Upper lobe of left lung (tissue), 4 donors: Measurements from ENCODE around the gene AEBP1.

ENCODE experiments used
- CTCF ChIP-seq, 6 experiments: fragments of 450-650 bp in 4 of 6; fragments of 200-600 bp in 2 of 6; sonication (generic) in 2 of 6; IDR thresholded peaks; one replicate each; pipeline ENCODE4 v1.5.1; 2016 to 2019; ENCODE audit warnings: antibody characterized with exemption in 6 of 6
- EP300 ChIP-seq, 4 donors: sonication (generic); formaldehyde crosslinking; IDR thresholded peaks; one replicate each; pipeline ENCODE4 v1.5.1; 2017; ENCODE audit warnings: antibody characterized with exemption in 4 of 4, control low read depth in 2 of 4
- POLR2A ChIP-seq, 4 donors: fragments of 450-650 bp; IDR thresholded peaks; one replicate each; pipeline ENCODE4 v1.5.1; 2016 to 2017; ENCODE audit warnings: antibody characterized with exemption in 4 of 4, mild to moderate bottlenecking in 2 of 4

DNA sequence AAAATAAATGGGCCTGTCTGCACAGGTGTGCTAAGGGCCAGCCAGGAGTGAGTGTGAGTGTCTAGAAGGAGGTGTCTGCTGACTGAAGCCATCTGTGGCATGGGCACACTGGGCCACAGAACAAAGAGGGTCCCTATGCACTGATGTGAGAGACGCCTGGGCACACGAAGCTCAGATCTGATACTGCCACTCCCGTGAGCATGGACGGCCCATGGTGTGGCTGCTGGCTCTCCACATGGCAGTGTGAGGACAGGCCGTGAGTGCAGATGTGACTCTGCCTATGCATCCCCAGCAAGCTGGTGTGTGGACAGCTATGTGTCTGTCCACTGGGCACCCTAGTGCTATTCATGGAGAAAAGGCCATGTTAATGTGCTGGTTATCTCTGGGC lies 49.8 kb downstream of the AEBP1 start:
- TF ChIP-seq CTCF (IDR thresholded peaks at IDR 0.05) (no peak), EP300 (IDR thresholded peaks at IDR 0.05) (no peak), POLR2A (IDR thresholded peaks at IDR 0.05) (no peak)
